Ectodermal cell (in vitro differentiated cells): ENCODE results near the gene ODAD2.

Experiments
- H3K27ac ChIP-seq: 2 replicates; pipeline ENCODE4 v1.7.0; 2013; ENCODE audit warnings: mild to moderate bottlenecking, low read depth, low read length; ENCODE audit not compliant: insufficient read depth, poor library complexity, severe bottlenecking
- H3K27me3 ChIP-seq: 2 replicates; pipeline ENCODE4 v1.7.0; 2013; ENCODE audit warnings: mild to moderate bottlenecking, low read length; ENCODE audit not compliant: insufficient read depth, control insufficient read depth, poor library complexity, severe bottlenecking
- H3K36me3 ChIP-seq: one replicate; pipeline ENCODE4 v1.7.0; 2013; ENCODE audit warnings: low read length; ENCODE audit not compliant: control insufficient read depth, insufficient read depth
- H3K4me1 ChIP-seq: one replicate; pipeline ENCODE4 v1.7.0; 2013; ENCODE audit warnings: low read length; ENCODE audit not compliant: control insufficient read depth, insufficient read depth
- H3K4me3 ChIP-seq: 2 replicates; pipeline ENCODE4 v1.7.0; 2013; ENCODE audit warnings: low read depth, low read length, control low read depth; ENCODE audit not compliant: insufficient read depth
- H3K9me3 ChIP-seq: 2 replicates; pipeline ENCODE4 v1.7.0; 2013; ENCODE audit warnings: mild to moderate bottlenecking, low read length, moderate library complexity; ENCODE audit not compliant: control insufficient read depth
- WGBS, 2 experiments: methylation state at CpG; one replicate each; pipeline ENCODE4 v1.1.7; 2013; ENCODE audit warnings: missing lambda C conversion rate in 2 of 2; 5-methylcytosine and 5-hydroxymethylcytosine counted together

Gene ODAD2

GRCh38 chr10:27819781-27820531, 178.9 kb downstream of the ODAD2 start:
- no peaks in the 10 kb centered on the region for H3K4me1 ChIP-seq
- no peak overlapping the region for H3K4me3 ChIP-seq
- WGBS, 2 experiments = 95 to 96% methylated on average over 9 of the region's 9 CpGs
- H3K27me3 ChIP-seq = no peaks in the 10 kb centered on the region
- H3K36me3 ChIP-seq = no peaks in the 10 kb centered on the region
- H3K27ac ChIP-seq = no peak overlapping the region
- no peaks in the 10 kb centered on the region for H3K9me3 ChIP-seq

GRCh38 chr10:27816320-27816719, 182.6 kb downstream of the ODAD2 start:
- Histone ChIP-seq H3K9me3 (no peaks in the 10 kb centered on the region), H3K27me3 (no peaks in the 10 kb centered on the region), H3K27ac (no peak overlapping the region), H3K4me1 (no peaks in the 10 kb centered on the region), H3K36me3 (no peaks in the 10 kb centered on the region), H3K4me3 (no peak overlapping the region)
- 100% methylated on average over 1 of the region's 1 CpG for WGBS, 2 experiments

GRCh38 chr10:27815846-27816245, 183.0 kb downstream of the ODAD2 start:
- 90 to 97% methylated on average over 2 of the region's 2 CpGs for WGBS, 2 experiments
- Histone ChIP-seq H3K4me3 (no peak overlapping the region), H3K9me3 (no peaks in the 10 kb centered on the region), H3K27ac (no peak overlapping the region), H3K4me1 (no peaks in the 10 kb centered on the region), H3K36me3 (no peaks in the 10 kb centered on the region), H3K27me3 (no peaks in the 10 kb centered on the region)

GRCh38 chr10:27815261-27815660, 183.6 kb downstream of the ODAD2 start:
- Histone ChIP-seq H3K27me3 (no peaks in the 10 kb centered on the region), H3K4me3 (no peak overlapping the region), H3K36me3 (no peaks in the 10 kb centered on the region), H3K9me3 (no peaks in the 10 kb centered on the region), H3K4me1 (no peaks in the 10 kb centered on the region), H3K27ac (no peak overlapping the region)
- 92 to 97% methylated on average over 3 of the region's 3 CpGs for WGBS, 2 experiments

- Histone ChIP-seq H3K27me3 (no peaks in the 10 kb centered on the region), H3K4me3 (no peak overlapping the region), H3K9me3 (no peaks in the 10 kb centered on the region), H3K4me1 (no peaks in the 10 kb centered on the region), H3K27ac (no peak overlapping the region), H3K36me3 (no peaks in the 10 kb centered on the region)
- WGBS, 2 experiments = 80 to 82% methylated on average over 4 of the region's 4 CpGs
Observed at GRCh38 chr10:27805180-27805579, 193.7 kb downstream of the ODAD2 start.

GRCh38 chr10:27804136-27804535, 194.7 kb downstream of the ODAD2 start:
- WGBS, 2 experiments = 92 to 96% methylated on average over 7 of the region's 7 CpGs
- Histone ChIP-seq H3K36me3 (no peaks in the 10 kb centered on the region), H3K4me3 (no peak overlapping the region), H3K27me3 (no peaks in the 10 kb centered on the region), H3K9me3 (no peaks in the 10 kb centered on the region), H3K4me1 (no peaks in the 10 kb centered on the region), H3K27ac (no peak overlapping the region)

- 98 to 99% methylated on average over 3 of the region's 3 CpGs for WGBS, 2 experiments
- no peaks in the 10 kb centered on the region for H3K9me3 ChIP-seq
- H3K4me3 ChIP-seq = no peak overlapping the region
- H3K27ac ChIP-seq = no peak overlapping the region
- no peaks in the 10 kb centered on the region for H3K27me3 ChIP-seq
- no peaks in the 10 kb centered on the region for H3K4me1 ChIP-seq
- H3K36me3 ChIP-seq = no peaks in the 10 kb centered on the region
Observed at GRCh38 chr10:27801171-27801785, 197.6 kb downstream of the ODAD2 start.

- Histone ChIP-seq H3K27ac (no peak overlapping the region), H3K4me1 (no peaks in the 10 kb centered on the region), H3K4me3 (no peak overlapping the region), H3K9me3 (no peaks in the 10 kb centered on the region), H3K36me3 (no peaks in the 10 kb centered on the region), H3K27me3 (no peaks in the 10 kb centered on the region)
- WGBS, 2 experiments = 93 to 94% methylated on average over 3 of the region's 3 CpGs
Observed at GRCh38 chr10:27799046-27799445, 199.8 kb downstream of the ODAD2 start.

- Histone ChIP-seq H3K27me3 (no peaks in the 10 kb centered on the region), H3K4me1 (no peaks in the 10 kb centered on the region), H3K27ac (no peak overlapping the region), H3K9me3 (no peaks in the 10 kb centered on the region), H3K4me3 (no peak overlapping the region), H3K36me3 (no peaks in the 10 kb centered on the region)
- WGBS, 2 experiments = 83% methylated on average over 1 of the region's 1 CpG
Observed at GRCh38 chr10:27794157-27794556, 204.7 kb downstream of the ODAD2 start.

GRCh38 chr10:27792216-27792615, 206.7 kb downstream of the ODAD2 start:
- H3K4me3 ChIP-seq = no peak overlapping the region
- H3K36me3 ChIP-seq = no peaks in the 10 kb centered on the region
- no peaks in the 10 kb centered on the region for H3K4me1 ChIP-seq
- WGBS, 2 experiments = 96 to 98% methylated on average over 2 of the region's 2 CpGs
- no peak overlapping the region for H3K27ac ChIP-seq
- no peaks in the 10 kb centered on the region for H3K9me3 ChIP-seq
- no peaks in the 10 kb centered on the region for H3K27me3 ChIP-seq
